Heart left ventricle (tissue), 16 donors: Measurements from ENCODE around the gene TECPR1. TPM values are rescaled to one million over a fixed set of nuclear protein-coding genes. Genes with fewer than 3 reads are reported as not detected.

Experiments used
- ATAC-seq, 4 donors: fragments of 200-7000 bp; cut with Tn5 transposase; one replicate each; pipeline ENCODE4 v1.9.1; 2020 to 2022; ENCODE audit warnings: moderate library complexity in 4 of 4, mild to moderate bottlenecking in 3 of 4, moderate number of reproducible peaks in 1 of 4
- DNase-seq, 5 donors: peaks; one replicate each; pipeline ENCODE4 v3.0.0-alpha.2; 2020
- H3K27ac ChIP-seq, 12 donors: fragments of 200-600 bp; sonication (generic) in 4 of 12; one replicate each; pipeline versions ENCODE4 v1.5.0 to v1.8.0; 2016 to 2022; ENCODE audit warnings: mild to moderate bottlenecking in 2 of 12
- H3K27me3 ChIP-seq, 9 donors: fragments of 200-600 bp; sonication (generic) in 2 of 9; one replicate each; pipeline versions ENCODE4 v1.5.1 to v1.8.0; 2016 to 2022; ENCODE audit warnings: mild to moderate bottlenecking in 3 of 9
- H3K36me3 ChIP-seq, 9 donors: fragments of 200-600 bp; sonication (generic) in 2 of 9; one replicate each; pipeline versions ENCODE4 v1.5.0 to v1.8.0; 2018 to 2022; ENCODE audit warnings: mild to moderate bottlenecking in 2 of 9
- H3K4me1 ChIP-seq, 12 donors: fragments of 200-600 bp; sonication (generic) in 4 of 12; one replicate each; pipeline versions ENCODE4 v1.5.0 to v1.8.0; 2016 to 2022; ENCODE audit warnings: mild to moderate bottlenecking in 3 of 12
- H3K4me3 ChIP-seq, 12 donors: fragments of 200-600 bp; sonication (generic) in 4 of 12; one replicate each; pipeline versions ENCODE4 v1.5.0 to v1.8.0; 2017 to 2022; ENCODE audit warnings: mild to moderate bottlenecking in 9 of 12, moderate library complexity in 4 of 12
- H3K9me3 ChIP-seq, 12 donors: fragments of 200-600 bp; sonication (generic) in 4 of 12; one replicate each; pipeline versions ENCODE4 v1.5.0 to v1.8.0; 2016 to 2022; ENCODE audit warnings: mild to moderate bottlenecking in 1 of 12
- POLR2A ChIP-seq, 2 donors: fragments of 450-650 bp; IDR thresholded peaks; one replicate each; pipeline ENCODE4 v1.6.1; 2017; ENCODE audit warnings: antibody characterized with exemption in 2 of 2, mild to moderate bottlenecking in 2 of 2, moderate library complexity in 2 of 2
- WGBS, 4 donors: extraction: QIAGEN DNeasy Blood & Tissue Kit in 2 of 4; methylation state at CpG; one replicate each; pipeline versions ENCODE4 v1.1.5 to v1.1.7; 2013 to 2018; 5-methylcytosine and 5-hydroxymethylcytosine counted together
- intact Hi-C, 10 donors: fragments of 100-400 bp; cut with DNase I; formaldehyde crosslinking; loops; one replicate each; pipeline versions ENCODE4 v1.11.1 to v1.14.2; 2022
- polyA plus RNA-seq, 2 donors: library from polyadenylated mRNA; stranded (reverse); fragments of 200-250 nt; gene quantifications; one replicate each; pipeline ENCODE4 v1.2.3, GENCODE V29; 2013
- total RNA-seq, 9 donors: library from RNA; depleted of rRNA in 2 of 9; stranded (reverse); fragments of >200 nt in 2 of 9; fragmentation: NEBNext Ultra II Directional in 3 of 9; extraction: Animal tissue kit (Norgen Biotek cat#: 25700) in 3 of 9; gene quantifications; one replicate each; pipeline versions ENCODE4 v1.1.0 to v1.2.4, GENCODE V29; 2016 to 2023
- TF ChIP-seq, protein P1 (sequence below), 12 donors: fragments of 200-600 bp; sonication (generic) in 4 of 12; IDR thresholded peaks; one replicate each; pipeline versions ENCODE4 v1.5.0 to v1.8.0; 2018 to 2022; ENCODE audit warnings: antibody characterized with exemption in 12 of 12, mild to moderate bottlenecking in 5 of 12
- donor health status: ischemic (EF 13 %, LVEDD 7.1; RV severe dilation, severe dysfunction).
- donor health status: healthy with polysubstance abuse.
- donor health status: DM: no; HTN: yes; CAD: no.
- donor health status: DM: no; HTN: no; CAD: no.
- donor health status: ischemic (EF 25% LVEDD 6.9; RV normal size, moderate dysfunction).
- donor health status: ischemic (EF 25% LVEDD 5.7; RV mildly dilated, moderate dysfunction).
- donor health status: healthy.
- donor health status: DM: yes; HTN: yes; CAD: no.
- donor health status: ischemic (EF 35%, LVEDD 5.7; RV mildly dilated, moderate dysfunction).
- donor health status: nonischemic (EF 11% LVEDD 7.7; RV severe dilation, severe dysfunction).
- donor health status: DM: yes; HTN: yes; CAD: no.
- donor health status: PGD.
- donor health status: ischemic (EF 29% LVEDD 5.4; RV normal size, mild dysfunction).
- donor health status: nonischemic (EF 23%, LVEDD 6.1; RV moderate dilation, normal function).

Gene TECPR1
- total and polyA plus RNA-seq, 11 donors, result 10.9 to 33.0 (median 22.7) TPM

GRCh38 chr7:98191668-98192431, 60.2 kb downstream of the TECPR1 start:
- DNase-seq, result no peak
- Histone ChIP-seq H3K9me3 (no peaks in the 10 kb centered on the region), H3K27me3 (no peaks in the 10 kb centered on the region), H3K27ac (no peak overlapping the region), H3K36me3 (peaks cover 0 to 88% (median 71%) of the 10 kb centered on the region in 9 donors), H3K4me3 (no peak overlapping the region), H3K4me1 (peaks cover 0 to 6% (median 0%) of the 10 kb centered on the region in 12 donors)
- no peak for ATAC-seq
- no peak for TF ChIP-seq POLR2A (IDR thresholded peaks at IDR 0.05)
- TF ChIP-seq, protein P1, sequence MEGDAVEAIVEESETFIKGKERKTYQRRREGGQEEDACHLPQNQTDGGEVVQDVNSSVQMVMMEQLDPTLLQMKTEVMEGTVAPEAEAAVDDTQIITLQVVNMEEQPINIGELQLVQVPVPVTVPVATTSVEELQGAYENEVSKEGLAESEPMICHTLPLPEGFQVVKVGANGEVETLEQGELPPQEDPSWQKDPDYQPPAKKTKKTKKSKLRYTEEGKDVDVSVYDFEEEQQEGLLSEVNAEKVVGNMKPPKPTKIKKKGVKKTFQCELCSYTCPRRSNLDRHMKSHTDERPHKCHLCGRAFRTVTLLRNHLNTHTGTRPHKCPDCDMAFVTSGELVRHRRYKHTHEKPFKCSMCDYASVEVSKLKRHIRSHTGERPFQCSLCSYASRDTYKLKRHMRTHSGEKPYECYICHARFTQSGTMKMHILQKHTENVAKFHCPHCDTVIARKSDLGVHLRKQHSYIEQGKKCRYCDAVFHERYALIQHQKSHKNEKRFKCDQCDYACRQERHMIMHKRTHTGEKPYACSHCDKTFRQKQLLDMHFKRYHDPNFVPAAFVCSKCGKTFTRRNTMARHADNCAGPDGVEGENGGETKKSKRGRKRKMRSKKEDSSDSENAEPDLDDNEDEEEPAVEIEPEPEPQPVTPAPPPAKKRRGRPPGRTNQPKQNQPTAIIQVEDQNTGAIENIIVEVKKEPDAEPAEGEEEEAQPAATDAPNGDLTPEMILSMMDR (IDR thresholded peaks at IDR 0.05), result no peak
- WGBS, 4 donors, result 96 to 97% (median 97%) methylated on average over 30 to 32 of the region's 32 CpGs
- intact Hi-C loops, result no loop called here

DNA sequence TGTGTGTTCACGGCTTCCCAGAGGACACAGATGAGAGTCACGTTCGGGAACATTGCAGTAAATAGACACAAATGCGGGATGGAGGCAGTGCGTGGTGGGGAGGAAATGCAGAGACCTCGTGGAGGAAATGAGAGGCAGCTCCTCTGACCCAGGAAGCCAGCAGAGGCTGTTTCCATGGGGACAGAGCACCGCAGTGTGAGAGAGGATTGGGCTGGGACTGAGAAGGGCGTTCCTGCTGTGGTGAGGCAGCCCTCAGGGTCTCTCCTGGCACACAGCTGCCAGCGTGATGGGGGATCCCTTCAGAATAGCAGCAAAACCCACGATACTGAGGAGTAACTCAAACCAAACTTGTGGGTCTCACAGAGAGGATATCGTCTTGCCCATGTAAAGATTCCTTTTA, 62.5 kb downstream of the TECPR1 start:
- ATAC-seq (no peak), DNase-seq (no peak)
- Histone ChIP-seq H3K9me3 (no peaks in the 10 kb centered on the region), H3K4me1 (peaks cover 0 to 15% (median 0%) of the 10 kb centered on the region in 12 donors), H3K4me3 (no peak overlapping the region), H3K36me3 (peaks cover 0 to 82% (median 53%) of the 10 kb centered on the region in 9 donors), H3K27ac (no peak overlapping the region), H3K27me3 (no peaks in the 10 kb centered on the region)
- intact Hi-C loops, result no loop called here
- no peak for TF ChIP-seq POLR2A (IDR thresholded peaks at IDR 0.05)
- TF ChIP-seq, protein P1 (IDR thresholded peaks at IDR 0.05), result no peak
- 90 to 94% (median 92%) methylated on average over 11 of the region's 11 CpGs for WGBS, 4 donors

GRCh38 chr7:98187138-98187502, 64.9 kb downstream of the TECPR1 start:
- intact Hi-C loops, result no loop called here
- Histone ChIP-seq H3K27ac (peak overlapping the region in 3 of 12 donors; percentile 14 to 64 (median 58)), H3K27me3 (no peaks in the 10 kb centered on the region), H3K9me3 (no peaks in the 10 kb centered on the region), H3K4me1 (peaks cover 0 to 15% (median 0%) of the 10 kb centered on the region in 12 donors), H3K36me3 (peaks cover 0 to 57% (median 29%) of the 10 kb centered on the region in 9 donors), H3K4me3 (no peak overlapping the region)
- TF ChIP-seq, protein P1 (IDR thresholded peaks at IDR 0.05), result no peak
- TF ChIP-seq POLR2A (IDR thresholded peaks at IDR 0.05), result no peak
- ATAC-seq, result no peak
- WGBS, 4 donors, result 45 to 78% (median 58%) methylated on average over 1 of the region's 1 CpG
- DNase-seq, result no peak

DNA sequence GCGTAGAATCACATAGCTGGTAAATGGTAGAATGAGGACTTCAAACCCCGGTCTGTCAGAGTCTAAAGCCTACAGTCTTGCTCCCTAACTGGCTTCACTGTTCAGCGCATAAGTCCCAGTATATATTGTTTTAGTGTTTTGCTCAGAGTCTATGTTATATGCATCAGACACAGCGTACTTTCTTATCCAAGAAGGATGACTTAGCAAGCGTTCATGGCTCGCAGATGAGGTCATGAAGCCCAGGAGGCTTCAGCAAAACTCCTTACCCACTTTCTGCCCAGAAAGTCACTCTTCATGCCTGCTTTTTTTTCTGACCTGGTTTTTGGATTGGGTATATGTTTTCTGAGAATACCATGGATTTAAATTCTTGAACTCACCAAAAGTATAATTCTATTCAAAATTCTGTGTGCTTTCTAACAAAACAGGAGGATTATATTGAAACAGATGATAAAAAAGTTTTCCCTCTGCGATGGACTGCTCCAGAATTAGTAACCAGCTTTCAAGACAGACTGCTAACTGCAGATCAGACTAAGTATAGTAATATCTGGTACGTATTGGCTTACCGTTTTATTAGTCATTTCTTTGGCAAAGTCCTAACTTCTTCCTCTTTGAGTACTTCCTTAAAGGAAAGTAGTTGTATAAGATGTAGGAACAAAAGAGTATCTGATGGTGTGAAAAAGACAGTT, 65.4 kb downstream of the TECPR1 start:
- H3K27me3 ChIP-seq, result no peaks in the 10 kb centered on the region
- TF ChIP-seq, protein P1 (IDR thresholded peaks at IDR 0.05), result no peak
- no peak for TF ChIP-seq POLR2A (IDR thresholded peaks at IDR 0.05)
- H3K4me1 ChIP-seq, result peaks cover 0 to 15% (median 0%) of the 10 kb centered on the region in 12 donors
- H3K36me3 ChIP-seq, result peaks cover 0 to 52% (median 24%) of the 10 kb centered on the region in 9 donors
- no peaks in the 10 kb centered on the region for H3K9me3 ChIP-seq
- DNase-seq, result no peak
- WGBS, 4 donors, result 65 to 83% (median 70%) methylated on average over 9 of the region's 9 CpGs
- intact Hi-C loops, result no loop called here
- peak in 2 of 4 donors; percentile 48 to 69 for ATAC-seq
- H3K27ac ChIP-seq, result peak overlapping the region in 3 of 12 donors; percentile 14 to 64 (median 58)
- no peak overlapping the region for H3K4me3 ChIP-seq
